GM19240 (cell line): ENCODE data around the gene PGAM1.
A peak's percentile ranks its signal among the peaks of the same experiment; 100 is the strongest.
"Not testable (repeated sequence)": the region's sequence is repeated elsewhere in the genome, so short reads cannot be mapped to it uniquely, and the experiment has no call there.

Experiments
- DNase-seq: peaks from one replicate; pipeline ENCODE4 v3.0.0; 2011; ENCODE audit warnings: low spot score; ENCODE audit not compliant: insufficient read length

Gene PGAM1

GRCh38 chr10:97456686-97457065 is 30.7 kb downstream of the PGAM1 start:
- no peak for DNase-seq

DNA sequence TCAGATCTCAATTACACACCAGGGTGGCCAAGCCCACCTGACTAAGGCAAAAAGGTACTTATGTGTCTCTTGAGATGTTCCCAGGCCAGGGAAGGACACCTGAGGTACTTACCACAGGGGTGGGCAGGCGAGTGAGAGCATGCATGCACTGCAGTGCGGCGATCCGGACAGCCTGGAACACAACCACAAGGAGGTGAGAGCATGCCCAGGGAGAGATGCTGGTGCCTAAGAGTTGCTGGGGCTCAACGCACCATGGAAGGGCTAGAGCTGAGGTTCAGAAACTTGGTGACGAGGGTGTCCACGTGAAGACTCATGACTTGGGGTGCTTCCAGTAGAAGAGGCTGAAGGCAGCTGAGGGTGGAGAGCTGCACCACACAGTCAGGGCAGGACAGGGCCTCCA is 33.1 kb downstream of the PGAM1 start:
- DNase-seq = no peak

DNA sequence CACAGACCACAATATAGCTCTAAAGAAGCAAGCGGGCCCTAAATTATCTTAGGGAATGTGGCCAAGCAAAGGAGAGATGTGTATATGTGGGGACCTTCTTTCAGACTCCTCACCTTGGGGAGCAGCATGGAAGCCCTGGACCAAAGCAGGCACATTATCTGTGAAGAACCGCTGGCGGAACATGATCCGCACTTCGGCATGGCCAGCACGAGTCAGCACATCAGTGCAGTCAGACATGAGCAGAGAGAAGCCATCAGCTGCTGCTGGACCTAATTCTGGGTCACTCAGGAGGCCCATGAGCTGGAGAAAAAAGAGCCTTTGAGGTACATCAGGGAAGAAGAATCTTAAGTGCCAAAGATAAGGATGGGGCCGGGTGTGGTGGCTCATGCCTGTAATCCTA is 33.9 kb downstream of the PGAM1 start:
- no peak for DNase-seq

- no peak for DNase-seq
These were observed 36.3 kb downstream of the PGAM1 start for GRCh38 chr10:97462309-97462708.

DNA sequence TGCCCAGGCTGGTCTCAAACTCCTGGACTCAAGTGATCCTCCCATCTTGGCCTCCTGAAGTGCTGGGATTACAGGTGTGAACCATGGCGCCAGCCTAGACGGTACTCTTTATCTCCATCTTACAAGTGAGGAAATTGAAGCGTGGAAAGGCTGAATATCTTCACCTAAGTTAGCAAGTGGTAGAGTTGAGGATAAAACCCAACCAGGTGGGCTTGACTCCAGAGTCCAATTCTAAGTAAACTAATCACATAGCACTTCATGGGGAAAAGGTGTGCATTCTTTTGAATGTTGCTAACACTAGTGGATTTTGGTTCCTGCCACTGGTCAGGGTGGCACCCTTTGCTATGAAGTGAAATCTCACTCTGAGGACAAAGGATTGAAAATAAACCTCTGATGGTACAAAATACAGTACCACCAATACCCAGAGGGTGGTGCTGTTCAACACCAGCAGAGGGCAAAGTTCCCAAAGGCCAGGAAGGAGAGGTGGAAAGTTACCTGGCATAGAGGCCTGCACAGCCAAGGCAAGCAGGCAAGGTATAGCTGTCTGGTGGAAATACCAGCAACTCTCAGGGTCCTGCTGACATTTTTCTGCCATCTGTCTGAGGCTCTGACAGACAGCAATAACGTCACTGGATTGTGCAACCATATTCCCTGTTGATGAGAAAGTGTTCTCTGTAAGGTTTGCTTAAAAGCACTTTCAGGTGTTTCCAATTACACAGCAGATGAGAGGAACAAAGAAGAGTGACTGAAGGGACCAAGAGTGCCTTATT is 37.6 kb downstream of the PGAM1 start:
- peak; percentile 44 for DNase-seq

DNA sequence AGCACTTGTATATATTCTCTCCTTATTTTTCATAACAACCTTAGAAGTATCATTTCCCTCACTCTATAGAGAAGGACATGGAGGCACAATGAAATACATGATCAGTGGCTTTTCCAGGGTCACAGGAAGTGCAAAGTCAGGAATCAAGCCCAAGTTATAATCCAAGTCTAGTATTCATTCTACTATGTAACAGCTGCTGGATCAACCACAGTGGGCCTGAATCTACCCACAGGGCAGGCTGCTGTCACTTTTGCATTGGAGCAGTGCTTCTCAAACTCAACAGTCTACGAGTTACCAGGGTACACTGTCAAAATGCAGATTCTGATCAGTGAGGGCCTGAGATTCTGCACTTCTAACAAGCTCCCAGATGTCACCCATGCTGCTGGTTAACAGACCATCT is 38.2 kb downstream of the PGAM1 start:
- DNase-seq = no peak

GRCh38 chr10:97465982-97466381 is 40.0 kb downstream of the PGAM1 start:
- no peak for DNase-seq

DNA sequence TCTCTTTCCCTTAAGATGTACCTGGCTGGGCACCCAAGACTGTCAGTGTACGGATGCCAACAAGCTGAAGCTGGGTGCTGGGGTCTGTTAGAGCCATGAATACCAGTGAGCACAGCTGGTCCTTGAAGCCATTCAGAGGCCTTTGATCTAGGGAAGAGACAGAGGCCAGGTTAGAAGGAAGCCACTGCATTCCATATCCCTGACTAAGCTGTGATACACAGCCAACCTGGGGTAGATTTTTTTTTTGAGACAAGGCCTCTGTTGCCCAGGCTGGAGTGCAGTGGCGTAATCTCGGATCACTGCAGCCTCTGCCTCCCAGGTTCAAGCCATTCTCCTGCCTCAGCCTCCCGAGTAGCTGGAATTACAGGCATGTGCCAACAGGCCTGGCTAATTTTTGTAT is 40.8 kb downstream of the PGAM1 start:
- no peak for DNase-seq

- DNase-seq = no peak
These were observed 42.2 kb downstream of the PGAM1 start for GRCh38 chr10:97468162-97468561.

GRCh38 chr10:97468781-97469180 is 42.8 kb downstream of the PGAM1 start:
- not testable (repeated sequence) for DNase-seq

DNA sequence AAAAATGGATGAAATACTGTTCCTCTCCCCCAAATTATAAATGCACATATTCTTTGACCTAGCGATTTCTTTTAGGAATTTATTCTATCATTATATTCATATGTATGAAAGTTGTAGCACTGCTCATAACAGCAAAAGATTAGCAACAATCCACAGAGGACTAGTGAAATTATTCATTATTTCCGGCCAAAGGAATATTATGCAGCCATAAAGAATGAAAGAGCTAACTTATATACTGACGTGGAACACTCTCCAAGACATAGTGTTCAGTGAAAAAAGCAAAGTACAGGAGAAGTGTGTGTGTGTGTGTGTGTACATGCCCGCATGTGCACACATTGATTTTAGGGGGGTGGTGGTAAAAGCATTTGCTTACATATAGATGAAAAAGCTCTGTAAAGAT is 48.9 kb downstream of the PGAM1 start:
- DNase-seq = no peak

DNA sequence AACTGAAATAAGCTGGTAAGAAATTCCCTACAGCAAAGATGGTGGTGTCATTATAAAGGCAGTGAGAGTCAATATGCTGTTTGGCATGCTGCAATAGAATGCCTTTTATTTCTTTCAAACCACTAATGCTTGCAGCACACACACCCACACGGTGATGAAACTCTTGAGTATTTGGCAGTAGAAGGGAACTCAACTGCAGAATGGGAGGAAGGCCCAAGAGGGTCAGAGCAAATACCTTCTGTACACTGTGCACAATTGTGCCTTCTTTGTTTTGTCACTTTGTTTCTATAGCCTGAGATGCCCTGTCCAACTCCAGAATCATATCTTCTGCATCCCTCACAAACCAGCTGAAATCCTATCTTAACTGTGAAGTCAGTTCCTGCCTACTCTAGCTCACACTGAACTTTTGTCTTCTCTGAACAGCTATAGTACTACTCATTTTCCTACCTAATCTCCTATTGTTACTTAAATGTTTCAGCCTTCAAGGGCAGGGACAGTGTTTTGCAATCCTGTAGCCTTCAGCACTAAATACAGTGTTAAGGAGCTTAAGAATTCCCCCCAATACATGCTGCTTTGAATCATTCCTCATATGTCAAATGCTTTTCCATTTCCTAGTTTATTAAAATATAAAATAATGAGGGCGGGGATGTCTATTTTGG is 50.1 kb downstream of the PGAM1 start:
- no peak for DNase-seq

DNA sequence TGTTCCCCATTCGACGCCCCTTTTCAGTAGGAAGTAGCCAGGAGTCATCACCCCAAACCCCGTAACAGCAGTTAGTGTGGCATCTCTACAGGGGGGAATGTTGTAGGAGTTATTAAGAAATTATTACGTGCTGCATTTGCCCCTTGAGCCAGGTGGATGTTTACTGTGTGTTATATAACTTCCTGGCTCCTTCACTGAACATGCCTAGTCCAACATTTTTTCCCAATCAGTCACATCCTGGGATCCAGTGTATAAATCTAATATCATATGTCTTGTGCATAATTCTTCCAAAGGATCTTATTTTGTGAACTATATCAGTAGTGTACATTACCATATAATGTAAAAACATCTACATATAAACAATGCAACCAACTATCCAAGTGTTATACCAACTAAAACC is 53.4 kb downstream of the PGAM1 start:
- DNase-seq = not testable (repeated sequence)

GRCh38 chr10:97479939-97480338 is 53.9 kb downstream of the PGAM1 start:
- DNase-seq = no peak

GRCh38 chr10:97481071-97481470 is 55.1 kb downstream of the PGAM1 start:
- no peak for DNase-seq

DNA sequence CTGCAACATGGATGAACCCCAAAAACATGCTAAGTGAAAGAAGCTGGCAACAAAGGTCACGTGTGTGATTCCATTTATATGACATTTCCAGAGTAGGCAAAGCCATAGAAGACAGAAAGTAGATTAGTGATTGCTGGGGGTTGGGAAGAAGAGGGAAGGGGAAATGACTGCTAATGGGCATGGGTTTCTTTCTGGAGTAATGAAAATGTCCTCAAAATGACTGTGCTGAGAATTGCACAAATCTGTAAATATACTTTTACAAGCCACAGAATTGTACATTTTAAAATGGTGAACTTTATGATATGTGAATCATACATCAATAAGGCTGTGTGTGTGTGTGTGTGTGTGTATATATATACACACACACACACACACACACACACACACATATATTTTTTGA is 56.4 kb downstream of the PGAM1 start:
- no peak for DNase-seq
